UCSD-AML1 (cell line): ENCODE measurements around the gene NEDD4L.
"Not testable (repeated sequence)": the region's sequence is repeated elsewhere in the genome, so short reads cannot be mapped to it uniquely, and the experiment has no call there.

Experiments
- DNase-seq: peaks from one replicate; lab custom pipeline; 2025; ENCODE audit not compliant: unreplicated experiment; lab: John Stamatoyannopoulos, UW

NEDD4L gene

DNA sequence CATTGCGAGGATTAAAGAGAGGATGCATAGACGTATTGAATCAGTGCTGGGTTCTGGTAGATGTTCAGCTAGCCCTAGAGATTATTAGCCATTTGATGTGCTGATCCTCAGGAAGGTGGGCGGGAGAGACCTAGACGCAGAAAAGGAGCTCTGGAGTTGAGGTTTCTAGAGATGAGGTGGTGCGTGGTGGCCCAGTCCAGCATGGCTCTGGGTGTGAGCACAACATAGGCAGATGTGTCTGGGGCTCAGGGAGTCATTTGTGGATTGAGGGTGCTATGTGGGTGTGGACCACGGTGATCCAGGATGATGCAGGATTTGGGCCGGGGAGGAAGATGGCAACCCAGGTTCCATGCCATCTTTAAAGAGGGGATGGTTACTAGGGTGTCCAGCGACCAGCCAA, 102.1 kb downstream of the NEDD4L start:
- DNase-seq, result no peak

GRCh38 chr18:58148954-58149471, 105.0 kb downstream of the NEDD4L start:
- DNase-seq, result no peak

DNA sequence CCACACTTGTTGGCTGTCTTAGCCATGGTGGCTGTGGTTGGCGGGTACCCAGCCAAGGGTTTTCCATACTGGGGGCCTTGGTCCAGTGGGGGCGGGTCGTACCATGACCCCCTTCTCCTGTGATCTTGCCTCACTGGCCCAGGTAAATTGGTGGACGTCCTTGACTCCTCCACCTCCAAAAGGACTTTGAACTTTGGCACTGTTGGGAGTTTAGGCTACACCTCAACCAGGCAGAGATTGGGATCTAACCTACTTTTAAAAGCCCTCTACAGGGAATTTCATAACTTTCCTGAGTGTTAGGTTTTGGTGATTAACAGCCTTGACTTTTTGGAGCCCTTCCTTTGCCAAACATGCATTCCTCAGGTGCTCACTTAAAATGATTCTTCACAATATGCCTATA, 106.7 kb downstream of the NEDD4L start:
- no peak for DNase-seq

GRCh38 chr18:58152216-58152615, 108.2 kb downstream of the NEDD4L start:
- DNase-seq, result no peak

DNA sequence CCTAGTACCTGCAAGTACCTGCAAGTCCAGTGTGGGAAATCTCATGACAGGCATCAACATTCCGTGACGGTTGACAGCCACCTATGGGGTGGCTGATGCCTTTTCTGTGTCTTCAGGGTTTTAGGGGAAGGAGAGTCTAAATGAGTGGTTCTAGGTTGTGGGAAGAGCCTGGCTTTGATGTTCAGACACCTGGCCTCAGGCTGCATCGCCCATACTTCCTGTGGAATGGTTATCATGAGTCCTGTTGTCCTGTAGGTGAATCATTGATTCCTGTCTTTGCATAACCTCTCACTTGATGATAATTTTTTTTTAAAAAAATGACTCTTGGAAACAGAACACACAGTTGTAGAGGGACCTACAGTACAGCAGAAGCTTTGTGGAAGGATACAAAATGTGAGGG, 108.9 kb downstream of the NEDD4L start:
- no peak for DNase-seq

GRCh38 chr18:58156516-58156915, 112.5 kb downstream of the NEDD4L start:
- no peak for DNase-seq

DNA sequence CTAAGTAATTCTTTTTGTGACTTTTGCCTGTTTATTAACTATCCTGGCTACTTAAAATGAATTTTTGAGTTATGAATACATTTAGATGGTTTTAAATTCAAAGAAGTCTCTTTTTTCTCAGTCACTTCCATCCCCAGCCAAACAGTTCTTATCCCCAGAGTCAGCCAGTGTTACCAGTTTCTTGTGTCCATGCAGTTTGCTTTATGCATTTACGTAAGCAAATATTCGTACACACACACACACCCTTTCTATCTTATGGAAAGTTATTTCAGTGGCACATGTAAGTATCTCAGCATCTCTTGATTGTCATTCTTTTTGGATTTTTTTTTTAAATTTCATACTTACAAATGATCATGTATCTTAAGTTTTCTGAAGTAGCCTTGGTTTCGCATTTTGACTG, 113.2 kb downstream of the NEDD4L start:
- no peak for DNase-seq

DNA sequence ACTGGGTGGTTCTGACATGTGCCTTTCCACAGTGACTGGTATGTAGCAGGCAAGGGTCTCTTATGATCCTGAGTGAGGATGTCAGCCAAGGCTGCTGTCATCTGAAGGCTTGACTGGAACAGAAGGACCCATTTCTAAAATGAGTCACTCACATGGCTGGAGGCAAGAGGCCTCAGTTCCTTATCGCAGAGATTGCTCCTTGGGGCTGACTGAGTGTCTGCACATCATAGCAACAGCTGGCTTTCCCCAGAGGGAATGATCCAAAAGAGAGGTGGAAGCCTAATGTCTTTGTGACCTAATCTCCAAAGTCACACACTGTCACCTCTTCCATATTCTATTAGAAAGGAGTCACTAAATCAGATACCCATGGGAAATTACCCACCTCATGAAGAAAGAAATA, 114.0 kb downstream of the NEDD4L start:
- DNase-seq, result no peak

DNA sequence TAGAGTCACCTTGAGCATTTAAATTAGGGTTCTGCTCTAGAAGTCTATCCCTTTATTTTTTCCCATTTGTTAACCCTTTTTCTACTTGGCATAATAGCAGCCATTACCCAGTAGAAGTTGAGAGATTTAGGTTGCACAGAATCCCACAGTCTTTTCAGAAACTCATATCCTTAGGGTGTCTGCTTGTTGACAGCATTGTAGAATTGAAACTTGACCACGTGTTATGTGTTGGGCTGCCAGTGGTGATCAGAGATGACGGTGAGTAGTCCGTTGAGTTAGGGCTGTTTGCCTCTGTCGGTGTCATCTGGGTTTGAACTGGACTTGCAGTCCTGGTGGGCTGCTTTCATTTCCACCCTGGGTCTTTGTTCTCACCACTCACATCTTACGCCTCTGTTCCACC, 114.4 kb downstream of the NEDD4L start:
- DNase-seq, result no peak

DNA sequence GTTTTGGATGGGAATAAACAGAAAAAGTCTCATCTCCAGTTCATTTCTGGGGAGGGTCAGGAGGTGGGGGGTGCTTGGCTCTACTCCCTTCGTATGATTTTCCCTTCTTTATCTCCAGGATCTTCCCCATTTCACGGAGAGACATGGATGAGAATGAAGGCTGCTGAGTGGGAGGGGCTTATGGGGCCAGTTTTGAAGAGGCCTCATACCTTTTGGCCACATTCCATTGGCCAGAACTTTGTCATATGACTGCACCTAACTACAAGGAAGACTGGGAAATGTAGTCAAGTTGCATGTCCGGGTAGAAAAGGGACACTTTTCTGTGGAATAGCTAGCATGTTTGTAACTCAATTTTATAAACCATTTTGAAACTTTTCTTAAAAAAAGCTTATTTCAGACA, 117.6 kb downstream of the NEDD4L start:
- no peak for DNase-seq

- no peak for DNase-seq
Measured at GRCh38 chr18:58162127-58162526, 118.1 kb downstream of the NEDD4L start.

DNA sequence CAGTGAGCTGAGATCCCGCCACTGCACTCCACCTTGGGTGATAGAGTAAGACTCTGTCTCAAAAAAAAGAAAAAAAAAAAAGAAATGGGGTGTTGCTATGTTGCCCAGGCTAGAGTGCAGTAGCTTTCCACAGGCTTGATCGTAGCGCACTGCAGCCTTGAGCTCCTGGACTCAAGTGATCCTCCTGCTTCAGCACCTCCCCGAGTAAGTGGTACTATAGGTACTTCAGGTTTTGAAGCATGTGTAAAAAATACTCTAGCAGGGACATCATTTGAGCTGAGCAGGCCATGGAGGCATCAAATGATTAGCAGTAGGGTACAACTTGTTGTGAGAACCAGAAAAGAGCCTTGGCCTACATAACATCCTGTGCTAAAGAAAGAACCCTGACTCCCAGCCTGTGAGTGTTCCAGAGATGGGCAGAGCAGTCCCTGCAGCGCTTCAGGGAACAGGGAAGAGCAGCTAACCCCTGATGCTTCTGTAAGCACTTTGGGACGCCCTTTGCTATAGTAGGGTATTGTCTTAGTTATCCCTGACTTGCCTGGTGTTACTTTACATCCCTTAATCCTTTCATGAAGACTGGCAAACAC, 119.1 kb downstream of the NEDD4L start:
- no peak for DNase-seq

GRCh38 chr18:58166278-58166844, 122.3 kb downstream of the NEDD4L start:
- no peak for DNase-seq

DNA sequence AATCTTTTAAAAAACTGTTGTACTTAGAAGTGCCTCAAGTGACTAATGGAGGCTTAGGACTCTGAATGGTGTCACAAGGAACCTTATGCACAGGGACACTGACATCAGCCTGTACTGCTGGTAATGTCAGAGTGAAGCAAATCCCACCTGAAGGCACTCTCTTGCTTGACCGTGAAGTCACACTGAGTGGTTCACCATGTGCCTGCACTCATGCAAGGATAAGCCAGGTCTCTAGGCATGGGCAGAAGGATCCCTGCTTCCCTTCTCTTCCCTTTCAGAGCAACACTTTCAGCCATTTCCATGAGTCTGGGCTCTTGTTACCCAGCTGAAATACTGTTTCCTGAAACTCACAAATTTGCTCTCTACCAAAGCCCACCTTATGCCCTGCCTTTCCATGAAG, 123.0 kb downstream of the NEDD4L start:
- DNase-seq, result no peak

DNA sequence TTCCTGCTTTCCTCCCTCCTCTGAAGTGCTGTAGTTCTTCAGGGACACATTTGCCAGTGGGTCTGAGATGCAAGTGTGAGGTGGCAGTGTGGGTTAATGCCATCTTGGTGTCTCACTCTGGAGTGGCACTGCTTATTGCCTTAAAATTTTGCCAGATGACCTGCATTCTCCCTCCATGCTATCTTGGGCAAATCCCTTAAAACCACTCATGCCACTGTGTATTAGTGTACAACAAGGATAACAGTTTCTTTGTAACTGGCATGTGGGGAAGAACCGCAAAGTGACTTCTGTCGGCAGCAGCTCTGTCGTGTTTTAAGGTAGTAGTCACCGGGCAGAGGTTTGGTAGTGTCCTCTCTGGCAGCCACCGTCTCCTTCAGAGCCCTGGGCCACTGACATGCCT, 124.2 kb downstream of the NEDD4L start:
- DNase-seq, result no peak

GRCh38 chr18:58168993-58169392, 125.0 kb downstream of the NEDD4L start:
- no peak for DNase-seq

DNA sequence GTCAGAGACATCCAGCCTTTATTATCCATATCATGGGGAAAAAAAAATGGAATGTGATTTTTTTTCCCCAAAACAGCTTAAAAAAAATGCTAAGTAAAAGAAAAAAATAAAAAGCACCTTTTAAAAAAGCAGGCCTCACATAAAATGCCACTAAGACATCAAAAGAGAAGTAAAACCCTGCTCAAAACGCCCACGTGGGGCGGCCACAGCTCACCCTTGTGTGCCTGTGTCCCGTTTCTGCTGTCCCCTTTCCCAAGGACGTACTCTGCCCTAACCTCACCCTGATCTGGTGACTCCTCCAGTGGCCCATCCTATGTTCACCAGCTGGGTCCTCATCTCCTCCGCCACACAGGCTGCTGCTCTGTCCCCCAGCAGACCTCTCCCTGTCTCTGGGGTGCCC, 125.4 kb downstream of the NEDD4L start:
- no peak for DNase-seq

- DNase-seq, result not testable (repeated sequence)
Measured at GRCh38 chr18:58170036-58170435, 126.0 kb downstream of the NEDD4L start.

DNA sequence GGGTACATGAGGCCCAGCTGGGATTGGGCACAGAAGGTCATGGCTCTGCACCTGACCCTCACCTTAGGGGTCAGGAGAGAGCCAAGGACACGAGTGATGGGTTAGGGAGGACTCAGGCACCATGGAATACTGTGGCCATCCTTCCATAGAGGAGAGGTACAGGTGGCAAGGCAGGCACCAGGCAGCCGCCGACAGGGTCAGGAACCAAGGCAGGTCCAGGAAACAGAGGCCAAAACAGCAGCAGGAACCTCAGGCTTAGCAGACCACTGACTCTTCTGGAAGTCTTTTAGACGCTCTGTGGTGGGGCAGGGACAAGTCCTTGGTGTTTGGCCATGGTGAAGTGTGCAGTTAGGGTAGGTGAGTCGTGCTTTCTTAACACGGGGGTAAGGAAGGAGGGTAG, 128.0 kb downstream of the NEDD4L start:
- no peak for DNase-seq

DNA sequence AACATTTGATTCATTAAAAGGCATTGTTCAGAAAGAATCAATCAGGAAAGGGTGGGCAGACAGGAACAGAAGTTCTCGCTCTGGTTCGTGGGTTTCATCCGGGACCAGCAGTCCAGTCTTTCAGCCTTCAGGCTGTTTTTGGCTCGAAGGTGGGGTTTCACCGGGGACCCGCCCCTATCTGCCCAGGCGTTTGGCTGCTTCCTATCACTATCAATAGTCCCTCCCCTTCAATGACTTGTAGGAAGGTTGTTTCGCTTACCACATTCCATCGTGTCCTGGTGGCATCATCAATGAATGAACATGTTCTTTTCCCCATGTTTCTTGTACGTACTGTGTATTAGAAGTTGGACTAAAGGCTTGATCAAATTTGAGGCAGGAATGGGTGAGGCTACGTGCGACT, 130.3 kb downstream of the NEDD4L start:
- no peak for DNase-seq

DNA sequence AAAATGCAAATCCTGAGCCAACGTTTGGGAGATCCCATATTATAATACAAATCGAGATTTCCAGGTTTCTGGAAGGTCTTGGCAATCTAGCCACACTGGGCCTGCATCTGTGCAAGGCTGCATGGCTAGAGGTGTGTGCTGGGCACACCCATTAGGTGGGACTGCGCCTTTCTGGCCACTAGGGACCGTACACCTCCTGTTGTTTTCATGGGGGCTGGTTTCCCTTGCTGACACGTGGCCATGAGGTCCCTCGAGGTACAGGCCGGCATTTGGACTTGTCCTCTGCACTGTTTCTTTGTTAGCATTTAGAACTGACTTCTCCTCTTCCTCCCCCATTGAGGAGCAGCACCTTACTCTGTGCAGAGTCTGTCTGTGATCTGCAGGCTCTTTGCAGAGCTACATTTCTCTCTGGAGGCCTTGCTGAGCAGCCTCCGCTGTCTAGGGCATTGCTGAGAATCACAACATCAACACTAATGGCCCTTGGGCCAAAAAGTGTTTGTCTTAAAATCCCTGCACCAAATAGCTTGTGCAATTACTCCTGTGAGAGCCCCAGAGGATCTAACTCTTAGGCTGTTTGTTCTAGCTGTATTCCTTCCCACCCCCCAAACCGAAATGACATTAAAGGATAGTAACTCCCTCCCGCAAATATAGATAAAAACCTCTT, 131.2 kb downstream of the NEDD4L start:
- no peak for DNase-seq

DNA sequence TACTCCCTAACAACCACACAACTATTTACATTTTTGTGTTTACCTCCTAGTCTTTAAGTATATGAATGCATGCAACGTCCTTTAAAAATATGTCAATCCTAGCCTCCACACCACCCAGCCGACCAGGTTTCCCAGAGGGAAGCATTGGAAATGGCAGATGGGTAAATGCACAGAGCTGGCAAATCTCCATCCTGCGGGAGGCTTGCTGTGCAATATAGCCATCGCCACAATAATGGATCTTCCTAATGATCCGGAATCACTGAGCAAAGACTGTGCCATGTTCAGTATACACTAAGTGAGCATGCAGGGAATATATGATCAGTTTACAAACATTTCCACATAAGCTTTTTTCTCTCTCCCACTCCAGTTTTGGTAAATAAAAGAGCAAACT, 131.8 kb downstream of the NEDD4L start:
- DNase-seq, result no peak
